MM.1S (cell line): ENCODE measurements around the gene HS6ST3.

Experiments
- DNase-seq: peaks from one replicate; pipeline ENCODE4 v3.0.0-alpha.2; 2015
- H2AFZ ChIP-seq: fragments of 300-600 bp; sonication (generic); 2 replicates; pipeline ENCODE4 v1.6.0; 2016; ENCODE audit warnings: antibody characterized with exemption, low read length
- H3F3A ChIP-seq: fragments of 300-600 bp; sonication (generic); 2 replicates; pipeline ENCODE4 v1.6.1; 2016; ENCODE audit warnings: mild to moderate bottlenecking, antibody characterized with exemption, low read length, moderate library complexity, mixed read lengths; ENCODE audit not compliant: insufficient read depth
- H3K27ac ChIP-seq: fragments of 300-600 bp; sonication (generic); 2 replicates; pipeline ENCODE4 v1.5.1; 2016; ENCODE audit warnings: mild to moderate bottlenecking, low read length
- H3K27me3 ChIP-seq: fragments of 300-600 bp; sonication (generic); replicated peaks from 2 replicates; pipeline ENCODE4 v1.6.0; 2016; ENCODE audit warnings: low read length; ENCODE audit not compliant: insufficient read depth
- H3K36me3 ChIP-seq: fragments of 300-600 bp; sonication (generic); replicated peaks from 2 replicates; pipeline ENCODE4 v1.6.1; 2016; ENCODE audit warnings: mild to moderate bottlenecking, low read length, mixed read lengths; ENCODE audit not compliant: insufficient read depth
- H3K4me1 ChIP-seq: fragments of 300-600 bp; sonication (generic); 2 replicates; pipeline ENCODE4 v1.6.1; 2016; ENCODE audit warnings: low read length, mixed read lengths
- H3K4me2 ChIP-seq: fragments of 300-600 bp; sonication (generic); 2 replicates; pipeline ENCODE4 v1.6.0; 2016; ENCODE audit warnings: low read depth, low read length
- H3K4me3 ChIP-seq: fragments of 300-600 bp; sonication (generic); 2 replicates; pipeline ENCODE4 v1.5.1; 2016; ENCODE audit warnings: low read length, mixed read lengths
- H3K79me2 ChIP-seq: fragments of 300-600 bp; sonication (generic); 2 replicates; pipeline ENCODE4 v1.6.1; 2016; ENCODE audit warnings: mixed run types, low read length, mixed read lengths
- H3K9ac ChIP-seq: fragments of 300-600 bp; sonication (generic); 2 replicates; pipeline ENCODE4 v1.6.1; 2016; ENCODE audit warnings: low read length, mixed read lengths
- H3K9me2 ChIP-seq: fragments of 300-600 bp; sonication (generic); replicated peaks from 2 replicates; pipeline ENCODE4 v1.6.1; 2016; ENCODE audit warnings: mild to moderate bottlenecking, low read length, mixed read lengths; ENCODE audit not compliant: insufficient read depth
- H3K9me3 ChIP-seq: fragments of 300-600 bp; sonication (generic); replicated peaks from 2 replicates; pipeline ENCODE4 v1.6.1; 2016; ENCODE audit warnings: mild to moderate bottlenecking, low read length, mixed read lengths; ENCODE audit not compliant: insufficient read depth
- H4K20me1 ChIP-seq: fragments of 300-600 bp; sonication (generic); 2 replicates; pipeline ENCODE4 v1.6.1; 2016; ENCODE audit warnings: mild to moderate bottlenecking, low read length, moderate library complexity, mixed read lengths; ENCODE audit not compliant: insufficient read depth
- CTCF ChIP-seq: fragments of 300-600 bp; sonication (generic); IDR thresholded peaks from 2 replicates; pipeline ENCODE4 v1.5.1; 2016; ENCODE audit warnings: antibody characterized with exemption, low read length, mixed read lengths
- EZH2 ChIP-seq: fragments of 300-600 bp; sonication (generic); optimal IDR thresholded peaks from 2 replicates; pipeline ENCODE3; 2017; ENCODE audit warnings: low read depth, mild to moderate bottlenecking, antibody characterized with exemption, low read length, mixed read lengths
- EZH2phosphoT487 ChIP-seq: fragments of 300-600 bp; sonication (generic); IDR thresholded peaks from 2 replicates; pipeline ENCODE4 v1.6.1; 2018; ENCODE audit warnings: antibody characterized with exemption, low read length

The HS6ST3 gene

GRCh38 chr13:96492766-96493165 lies 402.9 kb downstream of the HS6ST3 start:
- no peak for DNase-seq
- no peaks in the 10 kb centered on the region for H3K36me3 ChIP-seq
- TF ChIP-seq EZH2phosphoT487 (no peak), CTCF (no peak), EZH2 (no peak)
- no peaks in the 10 kb centered on the region for H3K27me3 ChIP-seq
- no peaks in the 10 kb centered on the region for H3K79me2 ChIP-seq
- H3K4me2 ChIP-seq = no peak overlapping the region
- H4K20me1 ChIP-seq = no peaks in the 10 kb centered on the region
- no peak overlapping the region for H3K4me3 ChIP-seq
- no peaks in the 10 kb centered on the region for H3K4me1 ChIP-seq
- no peak overlapping the region for H2AFZ ChIP-seq
- no peaks in the 10 kb centered on the region for H3F3A ChIP-seq
- no peak overlapping the region for H3K9ac ChIP-seq
- H3K9me2 ChIP-seq = 0 out of 2 replicates have a peak, but pooled peaks cover 3% of the 10 kb centered on the region
- no peaks in the 10 kb centered on the region for H3K9me3 ChIP-seq
- no peak overlapping the region for H3K27ac ChIP-seq

GRCh38 chr13:96499656-96500055 lies 409.7 kb downstream of the HS6ST3 start:
- Histone ChIP-seq H3K4me1 (no peaks in the 10 kb centered on the region), H3K27me3 (no peaks in the 10 kb centered on the region), H3K9me2 (no peaks in the 10 kb centered on the region), H3K9me3 (no peaks in the 10 kb centered on the region), H4K20me1 (no peaks in the 10 kb centered on the region), H3K9ac (no peak overlapping the region), H2AFZ (no peak overlapping the region), H3K4me3 (no peak overlapping the region), H3K4me2 (no peak overlapping the region), H3K27ac (no peak overlapping the region), H3F3A (no peaks in the 10 kb centered on the region), H3K79me2 (no peaks in the 10 kb centered on the region), H3K36me3 (no peaks in the 10 kb centered on the region)
- TF ChIP-seq EZH2phosphoT487 (no peak), EZH2 (no peak), CTCF (no peak)
- DNase-seq = no peak

- H3K27ac ChIP-seq = no peak overlapping the region
- no peaks in the 10 kb centered on the region for H3K9me3 ChIP-seq
- H4K20me1 ChIP-seq = no peaks in the 10 kb centered on the region
- DNase-seq = no peak
- H3K4me1 ChIP-seq = no peaks in the 10 kb centered on the region
- no peak overlapping the region for H3K4me3 ChIP-seq
- no peaks in the 10 kb centered on the region for H3K36me3 ChIP-seq
- H3K79me2 ChIP-seq = no peaks in the 10 kb centered on the region
- H3K4me2 ChIP-seq = no peak overlapping the region
- no peak overlapping the region for H3K9ac ChIP-seq
- no peaks in the 10 kb centered on the region for H3F3A ChIP-seq
- H2AFZ ChIP-seq = no peak overlapping the region
- no peaks in the 10 kb centered on the region for H3K9me2 ChIP-seq
- H3K27me3 ChIP-seq = no peaks in the 10 kb centered on the region
- TF ChIP-seq EZH2 (no peak), CTCF (no peak)
These were observed 411.0 kb downstream of the HS6ST3 start for GRCh38 chr13:96500953-96501352.

GRCh38 chr13:96503481-96503880 lies 413.6 kb downstream of the HS6ST3 start:
- no peak overlapping the region for H2AFZ ChIP-seq
- H3K9me3 ChIP-seq = no peaks in the 10 kb centered on the region
- H3K9ac ChIP-seq = no peak overlapping the region
- H3K4me3 ChIP-seq = no peak overlapping the region
- no peaks in the 10 kb centered on the region for H3K79me2 ChIP-seq
- DNase-seq = no peak
- H3F3A ChIP-seq = no peaks in the 10 kb centered on the region
- H3K4me2 ChIP-seq = no peak overlapping the region
- no peaks in the 10 kb centered on the region for H3K27me3 ChIP-seq
- H3K4me1 ChIP-seq = no peaks in the 10 kb centered on the region
- no peak overlapping the region for H3K27ac ChIP-seq
- H4K20me1 ChIP-seq = no peaks in the 10 kb centered on the region
- no peaks in the 10 kb centered on the region for H3K9me2 ChIP-seq
- TF ChIP-seq EZH2phosphoT487 = no peak
- no peak for TF ChIP-seq CTCF
- no peak for TF ChIP-seq EZH2
- no peaks in the 10 kb centered on the region for H3K36me3 ChIP-seq
